ENCODE measurements around the gene ATXN7L1.
"Not testable (repeated sequence)": the region's sequence is repeated elsewhere in the genome, so short reads cannot be mapped to it uniquely, and the experiment has no call there.

- not testable (repeated sequence) for TF ChIP-seq CTCF, POLR2A (IDR thresholded peaks at IDR 0.05)
Observed at GRCh38 chr7:105883179-105883578, 6.8 kb upstream of the ATXN7L1 start.
